RWPE2 (cell line): ENCODE results near the gene TRABD2A.
A peak's percentile ranks its signal among the peaks of the same experiment; 100 is the strongest.

Experiments used
- ATAC-seq: fragments of 200-7000 bp; cut with Tn5 transposase; 3 replicates; pipeline ENCODE4 v1.9.1; 2021; ENCODE audit warnings: low read depth
- DNase-seq: peaks from one replicate; pipeline ENCODE4 v3.0.0-alpha.2; 2020; ENCODE audit warnings: low spot score
- H3K27ac ChIP-seq: fragments of 450-650 bp; 2 replicates; pipeline ENCODE4 v1.5.1; 2017; ENCODE audit warnings: mild to moderate bottlenecking; ENCODE audit not compliant: poor library complexity, severe bottlenecking
- H3K27me3 ChIP-seq: fragments of 250-450 bp; sonication (Bioruptor Pico); 2 replicates; pipeline ENCODE4 v1.5.1; 2021; ENCODE audit warnings: mild to moderate bottlenecking, moderate library complexity; ENCODE audit not compliant: insufficient read depth, poor library complexity, severe bottlenecking
- H3K36me3 ChIP-seq: fragments of 250-450 bp; sonication (Bioruptor Pico); 2 replicates; pipeline ENCODE4 v1.5.1; 2020; ENCODE audit warnings: low read depth, mild to moderate bottlenecking, moderate library complexity
- H3K4me1 ChIP-seq: fragments of 250-450 bp; sonication (Bioruptor Pico); 2 replicates; pipeline ENCODE4 v1.5.1; 2021; ENCODE audit warnings: mild to moderate bottlenecking, moderate library complexity; ENCODE audit not compliant: insufficient read depth, poor library complexity, severe bottlenecking
- H3K4me3 ChIP-seq: fragments of 250-450 bp; sonication (Bioruptor Pico); 2 replicates; pipeline ENCODE4 v1.5.1; 2021; ENCODE audit warnings: mild to moderate bottlenecking, moderate library complexity; ENCODE audit not compliant: severe bottlenecking
- H3K9me3 ChIP-seq: fragments of 250-450 bp; sonication (Bioruptor Pico); 2 replicates; pipeline ENCODE4 v1.5.1; 2021; ENCODE audit warnings: mild to moderate bottlenecking, moderate library complexity; ENCODE audit not compliant: severe bottlenecking
- TF ChIP-seq, protein P1 (sequence below): fragments of 450-650 bp; IDR thresholded peaks from one replicate; pipeline ENCODE4 v1.5.1; 2017; ENCODE audit warnings: mild to moderate bottlenecking, moderate library complexity; ENCODE audit not compliant: poor library complexity, severe bottlenecking

TRABD2A gene

GRCh38 chr2:84904151-84904550 is 23.3 kb upstream of the TRABD2A start:
- Histone ChIP-seq H3K9me3 (no peaks in the 10 kb centered on the region), H3K36me3 (peaks cover 13% of the 10 kb centered on the region), H3K27ac (peak overlapping the region; percentile 96), H3K4me1 (peaks cover 16% of the 10 kb centered on the region), H3K27me3 (no peaks in the 10 kb centered on the region), H3K4me3 (no peak overlapping the region)
- TF ChIP-seq, protein P1, sequence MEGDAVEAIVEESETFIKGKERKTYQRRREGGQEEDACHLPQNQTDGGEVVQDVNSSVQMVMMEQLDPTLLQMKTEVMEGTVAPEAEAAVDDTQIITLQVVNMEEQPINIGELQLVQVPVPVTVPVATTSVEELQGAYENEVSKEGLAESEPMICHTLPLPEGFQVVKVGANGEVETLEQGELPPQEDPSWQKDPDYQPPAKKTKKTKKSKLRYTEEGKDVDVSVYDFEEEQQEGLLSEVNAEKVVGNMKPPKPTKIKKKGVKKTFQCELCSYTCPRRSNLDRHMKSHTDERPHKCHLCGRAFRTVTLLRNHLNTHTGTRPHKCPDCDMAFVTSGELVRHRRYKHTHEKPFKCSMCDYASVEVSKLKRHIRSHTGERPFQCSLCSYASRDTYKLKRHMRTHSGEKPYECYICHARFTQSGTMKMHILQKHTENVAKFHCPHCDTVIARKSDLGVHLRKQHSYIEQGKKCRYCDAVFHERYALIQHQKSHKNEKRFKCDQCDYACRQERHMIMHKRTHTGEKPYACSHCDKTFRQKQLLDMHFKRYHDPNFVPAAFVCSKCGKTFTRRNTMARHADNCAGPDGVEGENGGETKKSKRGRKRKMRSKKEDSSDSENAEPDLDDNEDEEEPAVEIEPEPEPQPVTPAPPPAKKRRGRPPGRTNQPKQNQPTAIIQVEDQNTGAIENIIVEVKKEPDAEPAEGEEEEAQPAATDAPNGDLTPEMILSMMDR: no peak
- no peak for DNase-seq
- no peak for ATAC-seq

DNA sequence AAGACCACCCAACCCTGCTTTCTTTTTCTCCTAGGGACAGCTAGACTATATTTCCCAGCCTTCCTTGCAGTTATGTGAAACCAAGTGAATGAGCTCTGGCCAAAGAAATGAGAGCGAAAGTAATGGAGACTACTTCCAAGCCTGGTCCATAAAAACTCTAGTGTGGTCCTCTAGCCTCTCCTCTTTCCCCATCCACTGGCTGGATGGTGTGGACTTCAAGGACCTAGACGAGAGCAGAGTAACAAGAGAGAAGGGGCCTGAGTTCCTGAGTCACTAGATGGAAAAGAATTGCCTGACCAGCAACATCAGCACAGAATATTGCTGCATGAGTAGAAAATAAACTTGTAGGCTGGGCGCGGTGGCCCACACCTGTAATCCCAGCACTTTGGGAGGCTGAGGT is 21.6 kb upstream of the TRABD2A start:
- H3K4me3 ChIP-seq: no peak overlapping the region
- H3K36me3 ChIP-seq: peaks cover 13% of the 10 kb centered on the region
- H3K27ac ChIP-seq: no peak overlapping the region
- peaks cover 25% of the 10 kb centered on the region for H3K4me1 ChIP-seq
- no peak for DNase-seq
- no peaks in the 10 kb centered on the region for H3K9me3 ChIP-seq
- TF ChIP-seq, protein P1: no peak
- H3K27me3 ChIP-seq: no peaks in the 10 kb centered on the region
- no peak for ATAC-seq

DNA sequence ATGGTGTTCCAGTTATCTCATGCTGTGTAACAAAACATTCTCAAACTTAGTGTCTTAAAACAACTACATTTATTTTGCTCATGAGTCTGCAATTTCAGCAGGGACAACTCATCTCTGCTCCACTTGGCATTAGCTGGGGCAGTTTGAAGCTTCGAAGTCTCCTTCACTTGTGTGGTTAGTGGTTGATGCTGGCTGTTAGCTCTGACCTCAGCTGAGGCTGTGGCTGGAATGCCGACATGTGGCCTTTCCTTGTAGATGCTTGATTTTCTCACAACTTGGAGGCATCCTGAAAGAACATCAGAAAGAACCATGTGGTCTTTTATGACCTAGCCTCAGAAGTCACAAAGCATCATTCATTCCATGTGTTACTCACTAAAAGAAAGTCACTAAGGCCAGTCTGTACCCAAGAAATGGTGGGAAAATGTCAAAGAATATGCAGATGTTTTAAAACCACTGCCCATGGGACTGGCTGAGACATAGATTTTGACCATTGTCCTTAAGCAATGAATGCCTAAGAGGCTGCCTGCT is 20.8 kb upstream of the TRABD2A start:
- Histone ChIP-seq H3K4me1 (peaks cover 29% of the 10 kb centered on the region), H3K27me3 (no peaks in the 10 kb centered on the region), H3K27ac (no peak overlapping the region), H3K36me3 (peaks cover 10% of the 10 kb centered on the region), H3K9me3 (no peaks in the 10 kb centered on the region), H3K4me3 (no peak overlapping the region)
- no peak for ATAC-seq
- TF ChIP-seq, protein P1: no peak
- no peak for DNase-seq

DNA sequence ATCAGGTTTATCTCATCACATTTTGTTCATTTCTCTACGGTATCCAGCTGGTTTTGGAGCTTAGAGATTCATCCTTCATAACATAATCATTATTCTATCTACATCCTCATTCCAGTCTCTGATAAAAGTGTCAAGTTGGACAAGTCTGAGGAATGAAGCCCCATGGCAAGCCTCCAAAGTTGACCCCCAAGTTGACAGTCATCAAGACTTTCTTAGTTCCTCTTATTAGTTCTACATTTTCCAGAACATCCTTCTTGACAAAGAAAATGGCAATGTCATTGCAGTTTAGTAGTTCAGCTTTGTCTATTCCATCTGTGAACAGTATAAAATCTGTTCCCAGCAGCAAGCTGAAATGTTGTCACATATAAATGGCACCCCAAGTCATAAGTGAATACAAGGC is 20.1 kb upstream of the TRABD2A start:
- TF ChIP-seq, protein P1: no peak
- ATAC-seq: no peak
- DNase-seq: no peak

DNA sequence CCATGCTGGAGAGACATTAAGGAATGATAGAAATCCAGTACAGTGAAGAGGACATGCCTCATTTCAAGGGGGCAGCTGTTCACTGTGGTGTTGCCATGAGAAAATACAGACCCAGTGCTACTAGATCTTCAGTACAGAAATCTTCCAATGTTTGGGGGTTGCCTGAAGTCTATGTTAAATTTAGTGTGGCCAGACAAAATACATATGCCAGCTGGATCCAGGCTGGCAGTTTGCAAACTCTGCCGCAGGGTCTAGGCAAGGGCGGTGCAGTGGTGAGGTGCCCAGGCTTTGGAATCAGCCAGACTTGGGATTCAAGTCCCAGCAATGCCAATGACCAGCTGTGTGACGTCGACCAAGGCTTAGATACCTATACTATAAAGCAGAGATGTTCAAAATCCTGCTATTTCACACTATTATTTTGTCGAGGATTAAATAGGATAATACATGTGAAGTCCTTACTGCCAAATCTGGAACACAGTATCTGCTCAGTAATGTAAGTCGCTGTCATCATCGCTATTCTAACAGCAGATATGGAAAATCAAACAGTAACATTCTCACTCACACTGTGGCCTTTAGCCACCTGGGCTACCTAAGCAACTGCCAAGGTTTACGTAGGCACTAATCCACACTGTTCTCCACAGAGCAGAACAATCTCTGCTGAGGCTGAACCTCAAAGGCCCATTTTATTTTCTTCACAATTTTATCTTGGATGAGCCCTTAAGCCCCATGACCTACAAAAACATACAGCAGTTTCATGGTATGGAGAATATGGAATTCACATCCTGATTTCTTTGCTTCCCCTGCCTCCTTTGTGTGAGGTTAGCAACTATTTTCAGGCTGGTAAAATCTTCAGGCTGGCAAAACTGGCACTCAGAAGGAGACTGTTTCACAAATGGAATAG is 18.7 kb upstream of the TRABD2A start:
- Histone ChIP-seq H3K27ac (peak overlapping the region; percentile 94), H3K9me3 (no peaks in the 10 kb centered on the region), H3K4me3 (no peak overlapping the region), H3K27me3 (no peaks in the 10 kb centered on the region), H3K36me3 (no peaks in the 10 kb centered on the region), H3K4me1 (peaks cover 41% of the 10 kb centered on the region)
- ATAC-seq (no peak), DNase-seq (no peak)
- TF ChIP-seq, protein P1: no peak

More for the DNA sequence above, 20.1 kb upstream of the TRABD2A start:
- Histone ChIP-seq H3K9me3 (no peaks in the 10 kb centered on the region), H3K27ac (no peak overlapping the region), H3K4me3 (no peak overlapping the region), H3K4me1 (peaks cover 34% of the 10 kb centered on the region), H3K36me3 (peaks cover 4% of the 10 kb centered on the region), H3K27me3 (no peaks in the 10 kb centered on the region)
